Stimulated activated CD8-positive, alpha-beta memory T cell treated with anti-CD3 and anti-CD28 coated beads, Interleukin-4, amount 100 ng/mL, for 4 hours (primary cell): Measurements from ENCODE around the gene TMEM151B.

ENCODE experiments used
- DNase-seq, 2 donors: peaks; one replicate each; pipeline ENCODE4 v3.0.0-alpha.2; 2020; ENCODE audit warnings: low read depth in 2 of 2, low spot score in 1 of 2

The TMEM151B gene

DNA sequence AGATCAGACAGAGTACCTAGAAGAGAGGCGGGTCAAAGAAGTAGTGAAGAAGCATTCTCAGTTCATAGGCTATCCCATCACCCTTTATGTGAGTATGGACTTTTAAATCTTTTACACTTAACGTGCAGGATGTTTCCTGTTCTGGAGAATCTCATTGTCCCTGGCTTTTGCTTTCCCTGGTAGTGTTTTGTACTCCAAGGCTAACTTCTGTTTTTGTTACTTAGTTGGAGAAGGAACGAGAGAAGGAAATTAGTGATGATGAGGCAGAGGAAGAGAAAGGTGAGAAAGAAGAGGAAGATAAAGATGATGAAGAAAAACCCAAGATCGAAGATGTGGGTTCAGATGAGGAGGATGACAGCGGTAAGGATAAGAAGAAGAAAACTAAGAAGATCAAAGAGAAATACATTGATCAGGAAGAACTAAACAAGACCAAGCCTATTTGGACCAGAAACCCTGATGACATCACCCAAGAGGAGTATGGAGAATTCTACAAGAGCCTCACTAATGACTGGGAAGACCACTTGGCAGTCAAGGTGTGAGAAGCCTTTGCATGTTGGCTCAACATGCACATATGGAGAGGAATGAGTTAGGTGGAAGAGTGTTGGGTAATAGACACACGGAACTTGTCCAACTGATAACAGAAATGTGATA is 20.1 kb upstream of the TMEM151B start:
- no peak for DNase-seq

DNA sequence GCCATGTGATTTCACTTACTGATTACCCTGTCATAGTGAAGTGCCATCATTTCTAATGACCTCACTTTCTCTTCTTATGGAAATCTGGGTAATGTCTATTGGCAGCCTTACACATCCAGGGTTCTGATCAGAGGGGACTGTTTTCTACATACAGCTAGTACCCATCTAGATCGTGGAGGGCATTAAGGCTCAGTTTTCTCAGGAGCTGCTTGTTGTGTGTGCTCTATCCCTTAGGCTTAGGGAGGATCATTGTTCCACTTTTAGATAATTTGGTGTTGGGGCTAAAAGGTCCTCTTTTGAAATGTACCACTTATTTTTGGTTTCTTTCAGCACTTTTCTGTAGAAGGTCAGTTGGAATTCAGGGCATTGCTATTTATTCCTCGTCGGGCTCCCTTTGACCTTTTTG is 19.5 kb upstream of the TMEM151B start:
- no peak for DNase-seq

DNA sequence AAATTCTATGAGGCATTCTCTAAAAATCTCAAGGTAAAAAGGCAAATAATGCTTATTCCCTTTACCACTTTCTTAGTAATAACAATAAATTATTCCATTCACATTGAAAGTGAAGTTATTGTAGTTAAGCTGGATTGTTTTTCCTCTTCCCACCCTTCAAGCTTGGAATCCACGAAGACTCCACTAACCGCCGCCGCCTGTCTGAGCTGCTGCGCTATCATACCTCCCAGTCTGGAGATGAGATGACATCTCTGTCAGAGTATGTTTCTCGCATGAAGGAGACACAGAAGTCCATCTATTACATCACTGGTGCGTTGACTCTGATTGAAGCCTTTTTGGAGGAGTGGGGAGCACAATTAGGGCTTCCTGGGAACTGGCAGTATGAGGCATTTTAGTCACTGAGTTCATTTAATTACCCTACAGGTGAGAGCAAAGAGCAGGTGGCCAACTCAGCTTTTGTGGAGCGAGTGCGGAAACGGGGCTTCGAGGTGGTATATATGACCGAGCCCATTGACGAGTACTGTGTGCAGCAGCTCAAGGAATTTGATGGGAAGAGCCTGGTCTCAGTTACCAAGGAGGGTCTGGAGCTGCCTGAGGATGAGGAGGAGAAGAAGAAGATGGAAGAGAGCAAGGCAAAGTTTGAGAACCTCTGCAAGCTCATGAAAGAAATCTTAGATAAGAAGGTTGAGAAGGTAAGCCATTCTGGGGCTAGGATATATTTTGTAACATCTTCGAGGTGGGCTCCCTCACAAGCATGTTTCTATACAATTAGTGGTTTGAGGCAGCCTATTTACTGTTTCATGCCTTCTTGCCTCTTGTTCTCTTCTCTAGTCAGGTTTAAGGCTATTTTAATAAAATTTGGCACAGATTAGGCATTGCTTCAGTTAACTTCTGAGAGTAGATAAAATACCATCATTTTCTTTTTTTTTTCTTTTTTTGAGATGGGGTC is 18.4 kb upstream of the TMEM151B start:
- DNase-seq: no peak

DNA sequence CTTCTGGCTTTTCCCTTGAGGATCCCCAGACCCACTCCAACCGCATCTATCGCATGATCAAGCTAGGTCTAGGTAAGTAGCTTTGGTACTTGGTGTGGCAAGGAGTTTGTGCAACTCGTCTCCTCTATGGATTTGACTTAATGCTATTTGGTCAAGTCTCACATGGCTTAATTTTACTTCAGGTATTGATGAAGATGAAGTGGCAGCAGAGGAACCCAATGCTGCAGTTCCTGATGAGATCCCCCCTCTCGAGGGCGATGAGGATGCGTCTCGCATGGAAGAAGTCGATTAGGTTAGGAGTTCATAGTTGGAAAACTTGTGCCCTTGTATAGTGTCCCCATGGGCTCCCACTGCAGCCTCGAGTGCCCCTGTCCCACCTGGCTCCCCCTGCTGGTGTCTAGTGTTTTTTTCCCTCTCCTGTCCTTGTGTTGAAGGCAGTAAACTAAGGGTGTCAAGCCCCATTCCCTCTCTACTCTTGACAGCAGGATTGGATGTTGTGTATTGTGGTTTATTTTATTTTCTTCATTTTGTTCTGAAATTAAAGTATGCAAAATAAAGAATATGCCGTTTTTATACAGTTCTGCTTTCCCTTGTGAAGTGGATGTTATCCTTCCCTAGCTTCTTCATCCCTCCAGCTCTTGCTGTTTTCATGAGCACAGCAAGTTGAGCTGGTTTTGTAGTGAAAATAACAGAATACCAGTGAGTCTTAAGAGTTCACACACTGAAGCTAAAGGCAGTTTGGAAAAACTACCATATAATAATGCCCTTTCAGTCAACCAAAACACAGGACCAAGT is 16.7 kb upstream of the TMEM151B start:
- no peak for DNase-seq

DNA sequence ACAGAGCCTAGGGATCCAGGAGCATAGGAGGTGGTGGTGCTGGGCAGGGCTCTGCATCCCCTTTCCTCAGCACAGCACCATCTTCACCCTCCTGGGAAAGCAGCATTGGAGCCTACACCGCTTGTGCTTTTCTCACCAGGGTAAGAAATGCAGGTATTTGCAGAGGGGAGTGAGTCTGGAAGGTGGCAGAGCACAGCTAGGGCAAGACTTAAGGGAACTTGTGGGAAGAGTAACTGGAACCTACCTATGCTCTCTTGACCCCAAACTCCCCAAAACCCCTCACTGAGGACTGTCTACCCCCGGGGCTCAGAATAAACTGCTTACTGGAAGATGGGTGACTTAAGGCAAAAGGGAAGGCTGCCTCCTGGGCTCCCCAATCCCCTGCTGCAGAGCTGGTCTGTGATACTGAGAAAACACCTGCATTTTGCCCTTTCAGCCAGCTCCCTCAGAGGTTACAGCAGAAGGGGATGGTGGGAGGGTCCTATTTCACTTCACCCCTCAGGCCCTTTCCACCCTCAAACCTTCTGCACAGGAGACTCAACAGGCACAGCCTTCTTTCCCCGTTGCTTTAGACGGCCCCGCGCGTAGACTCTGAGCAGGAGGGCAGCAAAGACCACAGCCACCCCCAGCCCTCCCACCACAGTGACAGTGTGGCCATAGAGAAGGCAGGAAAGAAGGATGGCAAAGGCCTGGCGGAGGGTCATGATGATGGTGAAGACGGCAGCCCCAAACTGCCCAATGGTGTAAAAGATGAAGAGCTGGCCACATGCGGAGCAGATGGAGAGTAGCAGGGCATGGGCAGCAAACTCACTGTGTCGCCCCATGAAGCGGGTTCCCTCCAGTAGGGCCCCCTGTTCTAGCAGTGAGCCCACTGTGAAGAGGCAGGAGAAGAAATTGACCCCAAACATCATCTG is 15.8 kb upstream of the TMEM151B start:
- DNase-seq: no peak

DNA sequence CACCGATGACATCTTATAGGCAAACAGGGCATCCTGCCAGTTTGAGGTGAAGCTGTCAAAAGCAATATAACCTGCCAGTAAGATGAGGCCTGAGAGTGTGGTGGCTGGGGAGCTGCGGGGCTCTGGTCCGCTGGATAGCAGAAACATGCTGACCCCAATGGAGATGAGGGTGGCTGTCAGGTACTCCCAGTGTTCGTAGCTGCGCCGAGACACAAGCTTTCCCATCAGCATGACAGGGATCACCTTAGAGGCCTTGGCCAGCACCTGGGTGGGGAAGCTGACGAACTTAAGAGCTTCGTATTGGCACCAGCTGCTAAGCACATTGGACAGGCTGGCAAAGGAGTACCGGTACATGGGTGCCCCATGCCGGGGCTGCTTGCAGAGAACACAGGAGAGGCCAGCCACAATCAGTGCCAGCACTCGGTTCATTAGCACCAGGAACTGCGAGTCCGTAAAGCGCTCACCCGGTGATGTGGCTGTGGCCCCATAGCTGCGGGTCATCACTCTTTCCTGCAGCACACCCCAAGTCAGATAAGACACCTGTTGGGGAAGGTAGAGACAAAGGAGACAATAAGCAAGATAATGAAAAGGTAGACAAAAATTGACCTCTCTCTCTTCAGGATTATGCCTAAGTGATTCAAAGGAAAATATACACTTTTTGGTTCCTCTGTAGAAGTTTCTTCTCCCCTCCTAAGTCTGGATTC is 15.0 kb upstream of the TMEM151B start:
- DNase-seq: no peak

DNA sequence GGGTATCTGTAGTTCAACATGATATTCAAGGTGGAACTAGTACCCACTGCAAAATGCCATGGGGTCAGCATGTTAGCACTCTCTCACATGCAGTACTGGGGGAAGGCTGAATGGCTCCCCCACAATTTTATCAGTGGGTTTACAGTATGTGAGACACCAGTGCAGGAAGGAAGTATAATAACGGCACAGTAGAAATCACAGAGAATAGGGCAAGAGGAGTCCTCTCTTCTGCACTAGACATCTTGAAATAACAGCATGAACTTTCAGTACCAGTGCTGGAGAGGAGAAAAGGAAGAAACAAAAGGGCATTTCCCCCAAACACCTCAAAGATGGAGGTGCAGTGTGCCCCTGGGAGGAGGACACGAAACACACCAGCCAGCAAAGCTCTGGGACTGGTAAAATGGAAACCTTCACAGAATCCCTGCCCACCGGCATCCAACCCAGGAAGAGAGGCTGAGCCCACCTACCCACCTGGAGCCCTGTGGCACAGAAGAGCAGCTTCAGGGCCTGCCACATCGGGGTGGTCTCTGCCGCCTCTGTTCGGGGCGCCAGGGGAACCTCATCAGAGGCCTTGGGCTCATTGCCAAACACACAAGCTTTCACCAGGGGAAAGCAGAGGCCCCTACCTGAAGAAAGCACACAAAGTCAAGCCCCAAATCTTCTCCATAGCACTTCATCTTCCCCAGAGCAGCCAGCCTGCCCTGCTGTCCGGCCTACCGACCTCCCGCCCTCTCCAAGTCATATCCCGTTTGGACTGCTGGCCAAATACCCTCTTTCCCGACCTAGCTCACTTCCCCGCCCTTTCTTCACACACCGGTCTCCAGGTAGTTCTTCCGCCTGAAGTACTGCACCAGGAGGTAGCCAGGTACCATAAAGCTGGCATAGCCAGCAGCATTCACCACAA is 14.1 kb upstream of the TMEM151B start:
- no peak for DNase-seq

DNA sequence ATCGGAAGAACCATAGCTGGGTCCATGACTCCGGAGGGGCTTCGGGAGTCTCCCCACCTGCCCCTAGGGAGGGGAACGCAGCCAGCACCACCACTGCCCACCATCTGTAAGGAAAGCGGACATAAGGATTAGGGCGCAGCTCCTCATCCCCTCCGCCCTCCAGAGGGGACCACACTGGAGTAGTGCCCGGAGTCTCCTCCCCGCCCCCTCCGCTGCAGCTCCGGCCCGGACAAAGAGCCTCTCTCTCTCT is 13.6 kb upstream of the TMEM151B start:
- DNase-seq: no peak

DNA sequence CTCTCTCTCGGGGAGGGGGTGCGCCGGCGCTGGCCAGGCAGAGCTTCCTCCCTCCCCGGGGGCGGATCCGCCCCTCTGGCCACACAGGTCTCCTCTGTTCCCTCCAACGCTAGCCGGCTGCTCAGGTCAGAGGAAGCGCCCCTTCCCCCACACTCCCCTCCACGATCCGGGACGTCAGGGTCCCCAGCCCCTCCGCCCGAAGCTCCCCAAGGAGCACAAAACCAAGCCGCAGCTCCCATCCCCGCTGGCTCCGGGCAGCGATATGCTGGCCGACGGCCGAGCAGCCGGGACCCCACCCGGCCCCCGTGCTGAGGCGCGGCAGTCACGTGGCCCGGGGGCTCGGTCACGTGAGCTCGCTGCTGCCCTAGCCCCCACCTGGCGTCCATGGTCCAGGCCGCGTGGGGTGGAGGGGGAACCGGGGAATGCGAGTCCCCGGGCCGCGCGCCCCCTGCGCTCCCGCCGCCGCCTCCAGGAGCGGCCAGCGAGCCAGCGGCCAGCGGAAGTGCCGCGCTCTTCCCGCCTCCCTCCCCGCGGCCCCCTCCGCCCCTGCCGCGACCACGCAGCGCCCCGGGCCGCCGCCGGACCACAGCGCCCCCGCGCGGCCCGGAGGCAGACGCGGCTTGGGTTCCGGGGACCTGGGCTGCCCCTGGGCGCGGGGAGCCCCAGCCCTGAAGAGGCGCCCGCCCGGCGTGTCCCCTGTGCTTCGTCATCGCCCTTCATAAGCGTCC is 13.1 kb upstream of the TMEM151B start, which contains the start of gene SLC35B2:
TSS of gene SLC35B2 (minus strand) at position 504 of the 728 bp plus-strand sequence. CDS start at position 386, 118 bp downstream.
- no peak for DNase-seq

DNA sequence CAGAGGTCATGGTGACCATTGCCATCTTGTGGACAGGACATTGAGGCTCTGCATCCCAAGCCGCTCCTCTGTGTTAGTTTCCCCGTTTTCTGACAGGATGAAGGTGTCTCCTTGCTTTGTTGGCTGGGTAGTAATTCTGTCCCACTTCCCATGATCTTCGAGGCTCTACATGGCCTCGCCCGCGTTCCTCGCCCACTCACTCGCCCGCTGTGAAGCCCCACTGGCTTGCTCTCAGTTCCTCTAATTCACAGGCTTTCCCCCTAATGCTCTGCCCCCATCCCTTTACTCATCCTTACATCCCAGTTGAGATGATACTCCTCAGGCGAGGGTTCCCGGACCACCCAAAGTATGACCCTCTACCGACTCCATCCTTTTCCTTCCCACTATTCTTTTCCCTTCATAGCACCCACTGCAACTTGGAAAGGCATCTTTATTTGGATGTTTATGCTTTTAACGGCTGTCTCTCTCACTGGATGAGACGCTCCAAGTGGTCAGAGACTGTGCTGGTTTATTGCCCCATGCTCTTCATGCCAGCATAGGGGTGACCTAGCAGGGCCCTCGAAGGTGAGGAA is 12.4 kb upstream of the TMEM151B start:
- no peak for DNase-seq

DNA sequence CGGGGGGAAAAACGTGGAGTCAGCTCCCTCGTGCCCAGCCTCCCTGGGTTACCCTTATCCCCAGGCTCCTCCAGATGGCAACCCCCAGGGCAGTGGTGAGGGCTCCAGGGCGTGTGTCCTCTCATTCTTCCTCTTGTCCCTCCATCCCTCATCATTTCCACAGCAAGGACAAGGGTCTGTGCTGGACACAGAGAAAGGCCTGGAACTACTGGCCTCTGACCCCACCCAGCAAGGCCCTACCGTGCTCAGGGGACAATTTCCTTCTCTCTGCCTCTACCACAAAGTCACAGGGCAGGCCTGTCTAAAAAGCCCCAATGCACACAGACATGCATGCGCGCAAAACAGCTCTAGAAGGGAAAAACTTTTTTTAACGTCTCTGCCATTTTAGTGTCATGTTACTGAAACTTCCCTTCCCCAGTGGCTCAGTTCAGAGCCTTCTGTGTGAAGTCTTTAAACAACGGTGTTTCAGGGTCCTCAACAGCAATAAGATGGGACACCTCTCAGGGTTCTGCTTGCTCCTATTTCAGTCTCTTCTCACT is 11.9 kb upstream of the TMEM151B start:
- no peak for DNase-seq

DNA sequence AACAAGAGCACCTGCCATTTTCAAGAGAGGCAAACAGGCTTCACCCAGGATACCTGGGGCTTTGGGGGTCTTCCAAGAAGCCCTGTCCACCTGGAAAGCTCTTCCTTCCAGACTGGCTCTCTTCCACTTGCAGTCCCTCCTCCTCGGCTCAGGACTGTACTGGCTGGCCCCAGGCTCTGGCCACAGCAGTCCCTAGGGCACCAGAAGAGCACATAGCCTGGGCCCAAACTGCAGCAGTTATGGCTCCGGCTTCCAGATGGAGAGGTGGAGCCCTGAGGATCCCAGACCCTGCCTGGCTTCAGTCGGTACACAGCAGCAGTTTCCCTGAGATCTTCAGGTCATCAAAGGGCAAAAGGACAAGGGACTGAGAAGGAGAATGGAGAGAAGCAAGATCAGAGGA is 11.3 kb upstream of the TMEM151B start:
- DNase-seq: no peak

DNA sequence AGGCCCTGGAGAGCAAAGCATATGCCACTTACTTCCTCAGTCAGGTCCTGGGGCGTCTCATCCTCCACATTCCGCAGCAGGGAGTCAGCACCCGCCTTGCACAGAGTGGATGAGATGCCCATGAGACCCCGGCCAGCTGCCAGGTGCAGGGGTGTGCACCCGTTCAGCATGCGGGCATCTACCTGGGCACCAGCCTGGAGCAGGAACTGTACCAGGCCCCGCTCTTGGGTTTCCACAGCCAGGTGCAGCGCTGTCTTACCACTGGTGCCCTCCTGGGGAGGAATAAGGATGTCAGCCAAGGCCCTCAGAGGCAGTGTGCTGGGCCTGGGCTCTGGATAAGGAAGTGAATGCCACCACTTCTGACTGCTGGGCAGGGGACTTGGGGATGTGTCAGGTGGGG is 10.2 kb upstream of the TMEM151B start:
- no peak for DNase-seq

DNA sequence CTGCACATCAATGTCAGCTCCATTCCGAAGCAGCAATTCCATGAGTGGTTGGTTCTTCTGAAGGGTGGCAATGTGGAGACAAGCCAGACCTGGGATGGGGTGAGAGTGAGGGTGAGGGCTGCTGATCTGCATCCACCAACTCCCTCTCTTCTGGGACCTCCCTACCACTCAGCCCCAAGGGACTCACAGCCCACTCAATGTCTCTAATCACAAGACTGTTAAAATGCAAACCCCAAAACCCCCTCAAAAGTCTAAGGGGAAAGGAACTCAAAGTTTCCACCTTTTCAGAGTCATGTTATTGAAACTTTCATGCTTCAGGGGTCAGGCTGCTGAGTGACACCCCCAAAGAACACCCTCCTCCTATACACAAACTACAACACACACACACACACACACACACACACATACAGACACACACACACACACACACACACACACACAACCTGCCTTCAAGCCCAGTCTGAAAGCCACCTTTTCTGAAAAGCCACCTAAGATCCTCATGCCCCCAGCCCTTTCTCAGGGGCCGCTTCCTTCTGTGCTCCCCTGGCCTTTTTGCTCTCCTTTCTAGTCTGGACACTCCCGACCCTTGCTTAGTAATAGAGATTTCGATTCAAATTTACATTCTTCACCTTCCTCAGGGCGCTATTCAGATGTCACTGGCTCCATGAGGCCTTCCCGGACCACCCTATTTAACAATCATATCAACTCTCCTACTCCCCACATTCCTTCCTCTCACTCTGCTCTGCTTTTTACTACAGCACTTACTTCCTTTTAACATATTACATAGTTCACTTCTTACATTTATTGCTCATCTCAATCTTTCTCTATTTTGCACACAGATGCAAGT is 9.6 kb upstream of the TMEM151B start:
- DNase-seq: no peak

DNA sequence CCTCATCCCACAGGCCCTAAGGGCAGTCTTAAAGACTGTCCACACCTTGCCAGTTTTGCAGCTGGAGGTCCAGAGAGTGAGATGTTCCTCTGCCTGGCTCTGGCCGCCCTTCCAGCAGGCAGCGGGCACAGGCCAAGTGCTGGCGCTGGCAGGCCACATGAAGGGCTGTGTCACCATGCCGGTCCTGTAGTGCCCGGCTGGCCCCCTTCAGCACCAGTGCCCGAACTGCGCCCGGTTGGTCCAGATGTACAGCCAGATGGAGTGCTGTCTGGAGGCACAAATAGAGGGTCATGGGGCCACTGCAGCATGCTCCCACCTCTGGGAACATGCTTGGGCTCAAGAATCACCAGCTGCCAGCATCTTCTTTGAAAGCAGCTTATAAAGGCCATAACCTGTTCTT is 8.7 kb upstream of the TMEM151B start:
- DNase-seq: no peak

DNA sequence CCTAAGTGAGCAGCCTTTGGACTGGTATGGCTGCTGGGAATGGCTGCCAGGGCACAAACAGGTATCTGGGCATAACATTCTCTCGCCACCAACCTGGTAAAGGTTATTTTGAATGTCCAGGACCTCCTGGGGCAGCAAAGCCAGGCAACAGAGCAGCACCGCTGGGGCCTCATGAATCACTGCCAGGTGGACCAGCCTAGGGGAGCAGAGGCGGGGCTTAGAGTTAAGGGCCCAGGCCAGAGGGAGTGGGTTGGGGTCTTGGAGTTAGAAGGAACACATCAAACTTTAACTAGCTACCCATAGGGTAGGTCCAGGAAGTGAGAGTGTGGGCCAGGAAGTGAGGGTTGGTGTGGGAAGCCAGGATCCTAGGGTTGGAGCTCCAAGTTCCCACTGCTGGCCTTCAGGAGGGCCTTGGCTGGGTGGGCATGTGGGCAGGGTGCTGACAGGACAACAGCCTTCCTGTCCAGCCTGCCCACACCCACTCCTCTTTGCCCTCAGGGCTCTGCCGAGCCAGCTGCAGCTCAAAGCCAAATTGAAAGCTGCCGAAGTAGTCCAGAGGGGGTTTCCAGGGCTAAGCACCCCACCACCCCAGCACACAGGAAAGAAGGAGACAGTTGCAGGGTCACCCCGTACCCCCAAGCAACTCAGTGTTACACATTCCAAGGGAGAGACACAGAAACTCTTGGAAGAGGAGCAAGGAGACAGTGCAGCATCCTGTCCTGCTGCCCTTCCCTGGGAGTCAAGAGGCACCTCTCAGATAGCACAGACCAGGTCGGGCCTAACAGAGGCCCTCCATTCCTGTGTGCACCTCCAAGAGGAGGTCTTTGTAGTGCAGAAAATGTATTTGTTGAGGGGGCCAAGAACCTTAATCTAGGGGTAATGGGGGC is 7.5 kb upstream of the TMEM151B start:
- DNase-seq: no peak
